A172 (cell line): ENCODE data around the gene MCRS1. TPM values are rescaled to one million over a fixed set of nuclear protein-coding genes. Genes with fewer than 3 reads are reported as not detected.
"Not testable (repeated sequence)": the region's sequence is repeated elsewhere in the genome, so short reads cannot be mapped to it uniquely, and the experiment has no call there.

Experiments used
- DNase-seq: peaks from one replicate; pipeline ENCODE4 v3.0.0-alpha.2; 2015; ENCODE audit warnings: low spot score
- total RNA-seq: library from RNA; depleted of rRNA; stranded (reverse); fragments of >200 nt; shearing (Covaris generic); gene quantifications from 2 replicates; pipeline ENCODE4 v1.2.3, GENCODE V29; 2014

Gene MCRS1
- total RNA-seq, 1 experiment from 2014 or later: 66.5 TPM

GRCh38 chr12:49541140-49541861 lies 26.6 kb downstream of the MCRS1 start:
- no peak for DNase-seq

GRCh38 chr12:49540229-49541139 lies 27.5 kb downstream of the MCRS1 start:
- no peak for DNase-seq

GRCh38 chr12:49539406-49540228 lies 28.3 kb downstream of the MCRS1 start:
- no peak for DNase-seq

GRCh38 chr12:49538510-49539403 lies 29.2 kb downstream of the MCRS1 start, which contains the start of gene KCNH3:
TSS of gene KCNH3 (plus strand) at chr12:49539030. CDS start at chr12:49539417, 387 bp downstream.
- DNase-seq: peak; percentile 49

- DNase-seq: no peak
Observed at GRCh38 chr12:49537752-49538509, 30.0 kb downstream of the MCRS1 start.

GRCh38 chr12:49537231-49537751 lies 30.7 kb downstream of the MCRS1 start:
- no peak for DNase-seq

GRCh38 chr12:49536526-49537071 lies 31.3 kb downstream of the MCRS1 start:
- no peak for DNase-seq

- DNase-seq: no peak
Observed at GRCh38 chr12:49535921-49536525, 31.9 kb downstream of the MCRS1 start.

- no peak for DNase-seq
Observed at GRCh38 chr12:49534731-49535278, 33.1 kb downstream of the MCRS1 start.

GRCh38 chr12:49534122-49534521 lies 33.8 kb downstream of the MCRS1 start:
- not testable (repeated sequence) for DNase-seq

- no peak for DNase-seq
Observed at GRCh38 chr12:49533331-49533730, 34.6 kb downstream of the MCRS1 start.

- DNase-seq: no peak
Observed at GRCh38 chr12:49531745-49532144, 36.2 kb downstream of the MCRS1 start.

GRCh38 chr12:49529414-49529813 lies 38.5 kb downstream of the MCRS1 start:
- DNase-seq: no peak

- no peak for DNase-seq
Observed at GRCh38 chr12:49527361-49528130, 40.4 kb downstream of the MCRS1 start.

GRCh38 chr12:49525942-49526341 lies 42.0 kb downstream of the MCRS1 start:
- DNase-seq: no peak

- DNase-seq: no peak
Observed at GRCh38 chr12:49524660-49525324, 43.1 kb downstream of the MCRS1 start.

- no peak for DNase-seq
Observed at GRCh38 chr12:49521389-49521788, 46.6 kb downstream of the MCRS1 start.

- DNase-seq: no peak
Observed at GRCh38 chr12:49519574-49519936, 48.4 kb downstream of the MCRS1 start.
